Medulla oblongata (tissue), 1 donor: ENCODE measurements around the gene PNMA6E.

Experiments
- DNase-seq: peaks from one replicate; pipeline ENCODE4 v3.0.0-alpha.2; 2015; ENCODE audit errors: extremely low spot score

The PNMA6E gene

GRCh38 chrX:153435845-153436244 is 34.7 kb upstream of the PNMA6E start:
- no peak for DNase-seq

DNA sequence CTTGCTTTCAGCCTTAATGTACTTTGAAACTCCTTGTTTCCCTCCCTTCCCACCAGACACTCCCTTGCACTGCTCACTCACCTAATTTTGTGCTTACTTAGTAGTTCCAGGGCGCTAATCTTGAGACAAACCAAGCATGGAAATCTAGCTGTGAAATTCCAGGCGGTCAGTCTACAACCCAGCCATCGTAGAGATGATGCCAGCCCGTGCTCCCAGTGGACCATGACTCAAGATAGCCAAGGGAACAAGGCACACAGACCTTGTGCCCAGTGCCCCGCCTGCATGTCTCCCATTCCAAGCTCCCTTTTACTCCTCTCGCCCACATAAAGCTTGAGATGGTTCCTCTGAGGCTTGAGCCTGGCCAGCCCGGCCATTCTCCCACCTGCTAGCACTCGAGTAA is 33.7 kb upstream of the PNMA6E start:
- no peak for DNase-seq

DNA sequence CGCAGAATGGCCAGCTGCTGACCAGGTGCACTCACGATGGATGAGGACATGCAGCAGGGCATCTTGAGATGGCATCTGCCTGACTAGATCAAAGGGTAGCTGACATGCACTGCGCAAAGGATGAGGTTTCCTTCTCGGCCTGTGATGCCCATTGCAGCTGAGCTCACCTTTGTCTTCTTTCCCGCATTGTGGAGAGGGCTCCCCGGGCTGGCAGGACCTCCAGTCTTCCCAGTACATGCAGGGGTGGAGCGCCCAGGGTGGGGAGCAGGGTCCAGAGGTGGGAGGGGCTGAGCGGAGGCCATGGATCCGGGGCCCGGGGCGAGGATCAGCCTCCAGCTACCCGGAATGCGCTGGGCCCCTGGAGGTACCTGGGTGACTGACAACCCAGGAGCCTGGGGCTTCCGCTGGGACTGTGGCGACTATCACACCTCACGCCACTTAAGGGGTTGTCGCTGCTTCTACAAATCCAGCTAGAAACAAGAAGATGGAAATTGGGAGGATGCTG is 32.7 kb upstream of the PNMA6E start:
- DNase-seq = no peak

DNA sequence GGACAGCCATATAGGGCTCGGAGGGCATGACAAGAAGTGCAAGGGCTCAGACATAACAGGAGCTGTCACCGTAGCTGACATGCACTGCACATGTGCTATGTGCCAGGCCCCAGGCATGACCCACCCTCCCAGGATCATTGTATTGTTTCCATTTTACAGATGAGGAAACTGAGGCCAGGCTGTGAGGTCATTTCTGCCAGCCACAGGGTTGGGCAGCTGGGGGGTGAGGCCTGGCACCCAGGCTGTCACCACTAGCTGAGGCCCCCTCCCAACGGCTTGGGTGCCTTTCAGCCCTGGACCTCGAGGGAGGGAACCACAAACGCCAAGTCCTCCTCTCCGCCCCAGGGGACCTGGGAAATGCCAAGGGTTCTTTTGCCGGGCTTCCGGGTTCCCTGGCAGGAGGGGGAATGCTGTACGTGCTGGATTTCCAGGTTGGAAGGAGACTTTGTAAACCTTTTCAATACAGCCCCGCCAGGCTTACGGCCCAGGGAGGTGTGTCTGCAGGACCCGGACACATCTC is 32.1 kb upstream of the PNMA6E start:
- no peak for DNase-seq

DNA sequence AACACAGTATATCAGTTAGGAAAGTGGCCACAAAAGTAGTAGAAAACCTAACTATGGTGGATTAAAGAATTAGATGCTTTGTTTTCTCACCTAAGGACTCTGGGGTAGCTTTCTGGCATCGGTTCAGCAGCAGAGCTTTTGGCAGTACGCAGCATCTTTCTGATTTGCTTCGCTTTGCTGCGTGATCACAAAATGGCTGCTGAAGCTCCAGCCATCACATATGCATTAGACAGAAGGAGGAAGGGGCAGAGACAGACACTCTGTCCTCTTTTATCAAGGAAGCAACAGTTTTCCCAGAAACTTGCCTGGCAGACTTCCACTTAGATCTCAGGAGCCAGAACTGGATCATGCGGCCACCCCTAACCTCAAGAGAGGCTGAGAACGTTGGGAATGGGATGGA is 29.6 kb upstream of the PNMA6E start:
- no peak for DNase-seq

DNA sequence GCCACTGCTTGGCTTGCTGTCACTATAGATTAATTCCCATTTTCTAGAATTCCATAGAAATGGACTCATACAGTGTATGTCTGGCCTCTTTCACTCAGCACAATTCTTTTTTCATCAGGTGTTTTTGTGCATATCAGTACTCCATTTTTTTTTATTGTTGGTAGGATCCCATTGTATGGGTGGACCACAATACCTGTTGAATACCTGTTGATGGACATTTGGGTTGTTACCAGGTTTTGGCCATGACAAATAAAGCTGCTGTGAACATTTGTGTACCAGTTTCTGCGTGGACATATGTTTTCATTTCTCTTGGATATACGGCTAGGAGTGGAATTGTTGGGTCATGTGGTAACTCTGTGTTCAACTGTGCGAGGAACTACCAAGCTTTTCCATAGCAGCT is 25.1 kb upstream of the PNMA6E start:
- no peak for DNase-seq

DNA sequence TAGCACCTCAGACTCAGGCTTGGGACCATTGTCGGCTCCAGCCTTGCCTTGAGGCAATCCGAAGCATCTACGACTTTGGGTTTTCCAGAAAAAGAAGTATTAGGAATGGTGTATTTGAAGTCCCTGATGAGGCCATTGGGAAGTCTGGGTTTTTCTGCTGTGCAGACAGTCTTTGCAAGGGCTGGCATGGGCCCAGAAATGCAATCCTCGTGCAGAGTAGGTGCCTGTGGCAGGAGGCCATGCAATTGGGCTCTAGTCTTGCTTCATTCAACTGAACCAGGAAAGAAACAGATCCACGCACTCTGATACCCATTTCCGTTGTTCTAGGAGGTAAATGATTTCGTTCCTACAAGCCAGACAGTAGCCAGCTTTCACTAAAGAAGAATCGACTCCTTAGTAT is 22.5 kb upstream of the PNMA6E start:
- DNase-seq = no peak

DNA sequence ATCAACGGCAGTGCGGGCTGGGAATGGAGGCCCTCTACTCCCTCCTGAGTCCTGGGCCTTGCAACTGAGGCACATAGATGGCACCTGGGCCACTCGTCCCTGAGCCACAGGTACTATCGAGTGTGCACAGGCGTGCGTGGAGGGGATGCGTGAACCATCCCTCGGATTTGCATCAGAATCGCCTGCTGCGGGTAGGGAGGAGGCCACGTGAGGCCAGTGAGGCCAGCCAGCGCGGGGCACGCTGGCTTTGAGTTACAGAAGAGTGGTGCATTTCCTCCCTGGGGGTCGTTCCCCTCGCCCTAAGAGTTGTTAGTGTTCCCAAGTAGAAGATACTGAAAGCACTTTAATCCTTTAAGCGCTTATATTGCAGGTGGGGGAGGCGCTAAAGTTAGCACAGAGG is 20.7 kb upstream of the PNMA6E start:
- DNase-seq = no peak

- DNase-seq = no peak
These were observed 19.9 kb upstream of the PNMA6E start for GRCh38 chrX:153420851-153421599.

GRCh38 chrX:153417637-153418036 is 16.5 kb upstream of the PNMA6E start:
- DNase-seq = no peak

GRCh38 chrX:153416781-153417450 is 15.8 kb upstream of the PNMA6E start:
- DNase-seq = no peak

GRCh38 chrX:153414856-153415510 is 13.8 kb upstream of the PNMA6E start:
- DNase-seq = no peak

- DNase-seq = no peak
These were observed 12.6 kb upstream of the PNMA6E start for GRCh38 chrX:153413731-153414130.

DNA sequence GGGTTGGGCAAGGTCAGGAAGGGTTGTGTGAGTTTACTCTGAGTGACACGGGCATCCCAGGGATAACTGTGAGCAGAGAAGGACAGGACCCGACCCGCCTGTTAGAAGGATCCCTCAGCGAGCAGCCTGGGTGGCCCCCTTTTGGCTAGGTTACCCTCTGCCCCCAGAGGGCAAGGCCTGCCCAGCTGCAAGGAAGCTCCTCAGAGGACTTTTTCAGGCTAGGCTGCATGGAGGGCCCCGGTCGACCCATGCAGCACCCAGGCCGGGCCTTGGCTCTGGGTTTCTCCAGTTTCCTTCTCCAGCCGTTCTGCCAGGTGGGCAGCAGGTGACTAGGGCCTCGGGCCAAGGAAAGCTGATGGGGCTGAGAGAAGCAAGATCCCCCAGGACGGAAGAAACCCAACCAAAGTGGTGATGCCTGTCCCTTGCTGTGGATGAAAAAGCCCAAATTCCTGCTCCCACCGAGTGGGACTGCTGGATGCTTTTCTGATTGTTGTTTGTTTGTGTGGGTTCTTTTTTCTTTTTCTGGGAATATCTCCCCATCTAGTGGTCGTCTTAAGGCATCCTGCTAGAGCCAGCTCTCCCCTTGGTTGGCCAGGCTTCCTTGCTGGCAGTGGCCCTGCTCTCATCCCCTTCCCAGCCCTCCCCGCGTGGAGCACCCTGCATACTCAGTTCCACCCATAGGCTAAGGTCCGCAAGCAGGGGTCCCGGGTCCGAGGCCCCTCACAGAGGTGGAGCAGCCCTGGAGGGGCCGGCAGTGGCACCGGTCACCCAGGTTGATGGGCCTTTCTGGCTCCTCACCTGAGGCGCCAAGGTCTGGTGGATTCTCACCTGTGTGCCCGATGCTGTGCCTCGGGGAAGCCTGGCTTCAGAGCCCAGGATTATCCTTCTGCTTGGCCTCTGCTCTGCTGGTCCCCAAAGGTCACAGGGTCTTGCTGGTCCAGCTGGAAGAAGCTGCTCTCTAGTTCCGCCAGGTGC is 11.9 kb upstream of the PNMA6E start:
- no peak for DNase-seq

- DNase-seq = no peak
These were observed 10.9 kb upstream of the PNMA6E start for GRCh38 chrX:153411988-153412574.

GRCh38 chrX:153411255-153411987 is 10.3 kb upstream of the PNMA6E start, which contains the start of gene ZFP92:
Gene ZFP92, plus strand, starts transcription at chrX:153411472. Its CDS starts 6,851 bp downstream, at chrX:153418323.
- DNase-seq = no peak

GRCh38 chrX:153410888-153411254 is 9.7 kb upstream of the PNMA6E start:
- no peak for DNase-seq

DNA sequence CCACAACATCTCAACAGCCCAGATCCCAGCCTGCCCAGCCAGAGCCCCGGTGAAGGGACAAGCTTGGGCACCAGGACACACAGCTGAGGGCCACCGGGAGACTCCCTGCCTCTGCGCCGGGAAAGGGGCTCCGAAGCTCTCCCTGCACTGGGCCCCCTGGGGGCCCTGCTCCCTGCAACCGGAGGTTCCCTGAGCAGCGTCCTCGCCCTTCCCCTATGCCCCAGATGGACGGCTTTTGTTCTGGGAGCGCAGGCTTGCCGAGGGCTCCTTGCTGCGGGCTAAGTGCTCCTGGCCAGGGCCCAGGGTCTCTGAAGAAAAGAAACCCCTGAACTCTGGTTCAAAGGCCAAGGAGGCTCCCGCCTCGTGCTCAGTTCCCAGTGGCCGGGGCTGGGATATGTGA is 9.2 kb upstream of the PNMA6E start:
- no peak for DNase-seq

DNA sequence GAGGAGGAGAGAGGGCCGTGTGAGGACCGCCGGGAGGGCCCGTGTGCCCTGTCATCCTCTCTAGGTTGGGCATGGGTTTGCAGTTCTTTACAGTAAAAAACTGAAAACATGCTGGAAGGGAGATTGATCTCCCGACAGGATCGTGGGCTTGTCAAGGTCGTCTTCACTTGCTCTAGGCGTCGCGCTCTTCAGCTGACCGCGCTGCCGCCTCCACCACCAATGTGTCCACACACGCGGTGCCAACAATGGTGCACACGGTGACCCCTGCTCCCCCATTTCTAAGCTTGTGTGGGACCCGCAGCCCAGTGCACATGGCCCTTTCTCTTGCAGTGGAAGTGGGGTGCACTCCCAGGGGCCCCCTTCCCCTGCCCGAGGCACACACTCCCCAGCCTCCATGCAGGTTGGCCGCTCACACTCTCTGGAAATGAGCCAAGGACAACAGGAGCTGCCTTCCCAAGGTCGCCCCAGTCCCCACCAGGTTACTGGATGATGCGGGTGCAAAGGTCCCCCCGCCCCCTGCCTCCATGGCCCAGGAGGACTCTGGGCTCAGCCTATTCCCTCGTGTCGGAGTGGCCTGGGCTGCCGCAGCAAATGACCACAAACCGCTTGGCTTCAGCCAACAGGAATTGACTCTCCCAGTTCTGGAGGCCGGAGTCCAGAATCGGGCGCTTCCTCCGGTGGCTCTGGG is 8.4 kb upstream of the PNMA6E start:
- DNase-seq = no peak
